Fibroblast of the aortic adventitia (primary cell): ENCODE measurements around the gene EML4. TPM values are rescaled to one million over a fixed set of nuclear protein-coding genes. Genes with fewer than 3 reads are reported as not detected.
A peak's percentile ranks its signal among the peaks of the same experiment; 100 is the strongest.

Experiments
- DNase-seq: peaks from one replicate; pipeline ENCODE4 v3.0.0-alpha.2; 2010; ENCODE audit warnings: low read depth
- H3K4me3 ChIP-seq: 2 replicates; pipeline ENCODE4 v1.5.1; 2011; ENCODE audit warnings: low read depth, mild to moderate bottlenecking, control low read depth, low read length, moderate library complexity
- total RNA-seq: library from RNA; depleted of rRNA; stranded (reverse); fragments of >200 nt; gene quantifications from 2 replicates; pipeline ENCODE4 v1.2.3, GENCODE V29; 2012; ENCODE audit warnings: low replicate concordance
- TF ChIP-seq, protein P1 (sequence below): IDR thresholded peaks from 2 replicates; pipeline ENCODE4 v1.5.1; 2011; ENCODE audit warnings: mild to moderate bottlenecking, low read length, control low read depth, inconsistent platforms; ENCODE audit not compliant: insufficient read depth

Gene EML4
- total RNA-seq, 1 donor: 50.9 TPM

DNA sequence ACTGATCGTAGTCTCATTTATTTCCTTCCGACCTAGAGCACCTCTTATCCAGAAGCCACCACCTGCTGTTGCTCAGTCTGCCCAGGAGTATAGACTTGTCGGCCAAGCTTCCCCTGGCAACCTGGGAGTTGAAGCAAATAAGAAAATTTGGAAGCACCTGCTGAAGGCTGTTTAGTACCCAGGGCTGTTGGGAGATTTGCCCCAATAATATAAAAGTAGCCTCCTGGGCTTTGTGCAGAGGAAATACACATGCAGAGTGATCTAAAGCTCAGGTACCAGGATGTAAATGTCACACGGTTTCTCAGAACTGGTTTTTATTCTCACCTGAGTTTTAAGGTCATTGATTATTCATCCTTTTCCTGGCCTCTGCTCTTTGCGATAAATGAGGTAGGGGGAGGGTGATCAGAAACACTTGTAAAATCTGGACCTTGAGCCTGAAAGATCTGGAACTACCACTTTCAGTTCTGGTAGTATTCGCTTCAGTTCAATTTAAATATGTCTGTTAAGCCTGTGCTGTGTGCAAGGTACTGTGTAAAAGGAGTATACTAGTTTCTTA is 192.7 kb downstream of the EML4 start:
- TF ChIP-seq, protein P1, sequence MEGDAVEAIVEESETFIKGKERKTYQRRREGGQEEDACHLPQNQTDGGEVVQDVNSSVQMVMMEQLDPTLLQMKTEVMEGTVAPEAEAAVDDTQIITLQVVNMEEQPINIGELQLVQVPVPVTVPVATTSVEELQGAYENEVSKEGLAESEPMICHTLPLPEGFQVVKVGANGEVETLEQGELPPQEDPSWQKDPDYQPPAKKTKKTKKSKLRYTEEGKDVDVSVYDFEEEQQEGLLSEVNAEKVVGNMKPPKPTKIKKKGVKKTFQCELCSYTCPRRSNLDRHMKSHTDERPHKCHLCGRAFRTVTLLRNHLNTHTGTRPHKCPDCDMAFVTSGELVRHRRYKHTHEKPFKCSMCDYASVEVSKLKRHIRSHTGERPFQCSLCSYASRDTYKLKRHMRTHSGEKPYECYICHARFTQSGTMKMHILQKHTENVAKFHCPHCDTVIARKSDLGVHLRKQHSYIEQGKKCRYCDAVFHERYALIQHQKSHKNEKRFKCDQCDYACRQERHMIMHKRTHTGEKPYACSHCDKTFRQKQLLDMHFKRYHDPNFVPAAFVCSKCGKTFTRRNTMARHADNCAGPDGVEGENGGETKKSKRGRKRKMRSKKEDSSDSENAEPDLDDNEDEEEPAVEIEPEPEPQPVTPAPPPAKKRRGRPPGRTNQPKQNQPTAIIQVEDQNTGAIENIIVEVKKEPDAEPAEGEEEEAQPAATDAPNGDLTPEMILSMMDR: no peak
- H3K4me3 ChIP-seq: peak overlapping the region; percentile 54

DNA sequence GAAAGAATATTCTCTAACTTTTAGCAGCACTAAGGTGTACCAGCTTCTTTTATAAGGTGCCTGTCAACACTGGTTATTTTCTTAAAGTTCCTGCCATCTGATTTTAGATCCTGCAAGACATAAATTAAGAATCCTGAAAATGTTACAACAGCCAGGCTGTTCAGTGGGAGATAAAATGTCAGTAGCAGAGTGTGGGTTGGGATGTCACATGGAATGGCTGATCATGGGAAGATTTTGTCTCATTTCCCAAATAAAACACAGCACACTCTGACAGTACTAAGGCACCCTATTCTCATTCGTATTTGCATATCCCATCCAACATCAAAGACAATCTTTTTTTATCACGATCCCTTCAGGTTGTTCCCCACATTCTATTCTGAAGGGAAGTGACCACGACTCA is 194.3 kb downstream of the EML4 start:
- H3K4me3 ChIP-seq: no peak overlapping the region
- DNase-seq: no peak
- TF ChIP-seq, protein P1: no peak

More for the DNA sequence above, 192.7 kb downstream of the EML4 start:
- no peak for DNase-seq

DNA sequence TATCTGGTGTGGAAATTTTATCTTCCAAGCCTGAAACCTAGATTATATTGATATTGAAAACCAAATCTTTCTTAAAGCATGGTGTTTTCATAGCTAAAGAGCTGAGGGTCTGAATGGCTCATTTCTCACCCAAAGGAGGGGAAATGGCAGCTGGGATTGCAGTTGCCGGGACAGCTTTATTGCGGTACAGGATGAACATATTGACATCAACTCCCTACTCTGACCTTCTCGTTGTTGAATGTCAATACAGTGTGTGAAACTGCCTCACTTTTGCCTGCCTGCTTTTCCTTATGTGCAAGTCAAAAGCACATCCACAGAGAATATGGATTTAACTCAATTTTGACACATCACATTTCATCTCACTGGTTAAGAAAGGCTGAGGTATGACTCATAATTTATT is 195.5 kb downstream of the EML4 start:
- TF ChIP-seq, protein P1: no peak
- DNase-seq: no peak
- no peak overlapping the region for H3K4me3 ChIP-seq

DNA sequence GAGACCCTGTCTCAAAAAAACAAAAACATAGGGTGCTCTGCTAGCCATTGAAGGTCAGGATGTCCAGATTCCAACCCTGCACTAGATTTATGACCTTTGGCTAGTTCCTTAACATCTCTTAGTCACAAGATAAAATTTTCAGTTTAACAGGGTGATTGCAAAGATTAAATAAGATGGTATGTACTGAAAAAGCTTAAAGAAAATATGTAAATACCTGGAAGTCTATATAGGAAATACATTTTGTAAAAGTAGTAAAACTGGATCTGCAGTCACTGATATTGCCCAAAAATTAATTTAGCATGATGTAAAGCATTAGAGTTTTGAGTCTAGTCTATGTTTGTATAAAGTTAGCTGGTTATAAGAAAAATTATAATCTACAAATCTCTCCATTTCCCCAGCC is 197.3 kb downstream of the EML4 start:
- H3K4me3 ChIP-seq: no peak overlapping the region
- TF ChIP-seq, protein P1: no peak
- no peak for DNase-seq

DNA sequence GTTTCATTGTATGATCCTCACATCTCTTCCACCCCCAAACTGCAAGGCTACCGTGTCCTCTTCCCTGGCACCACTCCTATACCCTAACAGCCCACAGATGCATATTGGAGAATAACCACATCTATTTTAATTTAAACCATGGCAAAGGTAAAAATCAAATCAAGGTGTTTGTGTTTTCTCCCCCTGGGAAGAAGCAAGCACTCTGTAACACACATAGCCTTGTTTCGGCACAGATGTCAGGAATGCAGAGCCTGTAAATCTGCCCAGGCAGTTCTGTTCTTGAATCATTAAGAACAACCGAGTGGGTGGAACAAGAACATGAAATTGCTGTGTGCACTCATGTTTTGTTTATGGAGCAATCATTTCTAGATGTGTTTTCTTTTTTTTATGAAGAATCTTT is 198.7 kb downstream of the EML4 start:
- no peak overlapping the region for H3K4me3 ChIP-seq
- peak; percentile 32 for DNase-seq
- TF ChIP-seq, protein P1: no peak

DNA sequence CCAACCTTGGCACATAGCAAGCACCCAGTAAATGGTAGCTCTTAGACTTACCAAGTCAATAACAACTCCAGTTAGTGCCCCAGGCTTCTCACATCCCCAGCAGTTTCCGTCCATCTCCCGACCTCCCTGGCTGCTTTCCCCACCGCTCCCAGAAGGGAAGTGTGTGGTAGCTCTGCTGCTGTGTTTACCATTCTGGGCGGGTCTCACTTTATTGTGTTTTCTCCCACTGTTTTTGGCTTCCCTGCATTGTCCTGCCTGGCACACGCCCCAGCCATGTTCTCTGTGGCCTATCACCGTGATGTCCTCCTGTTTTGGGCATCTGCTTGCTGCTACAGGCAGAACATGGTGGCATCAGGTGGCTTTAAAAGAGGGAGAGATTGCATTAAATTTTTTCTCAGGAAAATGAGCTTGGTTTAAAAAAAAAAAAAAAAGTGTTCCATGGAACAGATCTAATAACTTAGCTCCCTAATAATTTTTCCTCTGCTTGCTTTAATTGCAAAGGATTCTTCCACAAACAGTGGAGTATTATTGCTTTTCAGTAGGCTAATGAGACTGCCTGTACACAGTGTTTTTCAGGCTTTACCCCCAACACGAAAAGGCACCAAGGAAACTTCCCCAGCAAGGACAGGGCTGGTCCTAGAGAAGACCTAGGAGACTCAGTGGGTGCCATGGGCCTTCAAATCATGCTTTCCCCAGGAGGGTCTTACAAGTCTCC is 199.8 kb downstream of the EML4 start:
- TF ChIP-seq, protein P1: no peak
- DNase-seq: no peak
- no peak overlapping the region for H3K4me3 ChIP-seq
